Amniotic stem cell (primary cell): ENCODE data around the gene YPEL2.
"Not testable (repeated sequence)": the region's sequence is repeated elsewhere in the genome, so short reads cannot be mapped to it uniquely, and the experiment has no call there.

Source experiments
- DNase-seq: peaks from one replicate; lab custom pipeline; 2025; lab: John Stamatoyannopoulos, UW

Gene YPEL2, protein sequence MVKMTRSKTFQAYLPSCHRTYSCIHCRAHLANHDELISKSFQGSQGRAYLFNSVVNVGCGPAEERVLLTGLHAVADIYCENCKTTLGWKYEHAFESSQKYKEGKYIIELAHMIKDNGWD

DNA sequence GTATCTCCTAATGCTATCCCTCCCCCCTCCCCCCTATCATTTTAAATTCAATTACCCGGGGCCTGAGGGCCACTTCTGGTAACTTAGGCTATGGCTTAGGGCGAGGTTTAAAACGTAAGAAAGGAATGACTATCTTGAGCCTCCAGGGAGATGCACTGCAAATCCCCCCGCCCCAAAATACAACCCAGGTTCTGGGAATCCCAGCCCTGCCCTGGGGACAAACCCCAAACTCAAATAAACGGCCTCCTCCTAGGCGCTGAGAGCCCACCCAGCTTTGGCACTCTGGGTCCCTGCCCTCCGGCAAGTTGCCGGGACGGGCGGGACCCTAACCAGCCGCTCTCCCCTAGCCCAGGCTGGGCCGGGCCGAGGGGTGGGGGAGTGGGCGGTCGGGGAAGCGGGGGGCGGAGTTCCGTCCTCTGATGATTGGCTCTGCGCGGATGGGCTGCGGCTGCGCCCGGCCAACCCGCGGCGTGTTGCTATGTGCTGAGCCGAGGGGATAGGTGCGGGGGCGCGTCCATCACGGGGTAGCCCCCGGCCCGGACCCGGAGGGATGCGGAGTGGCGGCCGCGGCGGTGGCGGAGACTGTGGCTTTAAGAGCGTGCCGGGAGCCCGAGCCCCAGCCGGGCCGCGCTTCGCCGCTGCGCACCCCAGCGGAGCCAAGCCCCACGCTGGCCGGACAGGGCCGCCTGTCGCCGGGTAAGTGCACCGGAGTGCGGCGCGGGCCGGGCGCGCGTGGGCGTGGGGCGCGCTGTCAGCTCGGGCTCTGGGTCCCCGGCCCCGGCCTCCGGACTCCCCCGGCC lies at the start of gene YPEL2:
Gene YPEL2, plus strand, starts transcription at position 527 of the 800 bp plus-strand sequence. CDS start 21,755 bp downstream, outside the sequence.
- peak; percentile 86 for DNase-seq

DNA sequence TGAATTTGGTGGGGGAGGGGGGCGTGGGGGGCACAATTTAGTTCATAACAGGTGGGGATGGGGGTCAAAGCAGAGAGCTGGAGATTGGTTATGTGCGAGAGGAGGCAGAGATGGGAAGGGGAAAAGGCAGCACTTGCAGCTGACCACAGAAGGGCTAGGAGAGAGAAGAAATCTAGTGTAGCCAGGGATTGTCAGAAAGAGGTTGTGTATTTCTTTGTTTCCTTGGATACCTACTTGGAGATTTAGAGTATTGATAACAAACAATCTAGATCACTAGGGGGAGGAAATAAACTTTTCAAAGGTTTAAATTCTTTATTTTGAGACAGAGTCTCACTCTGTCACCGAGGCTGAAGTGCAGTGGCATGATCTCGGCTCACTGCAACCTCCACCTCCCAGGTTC lies 47.1 kb upstream of the YPEL2 start:
- no peak for DNase-seq

GRCh38 chr17:59287452-59287851 lies 44.0 kb upstream of the YPEL2 start:
- DNase-seq = no peak

DNA sequence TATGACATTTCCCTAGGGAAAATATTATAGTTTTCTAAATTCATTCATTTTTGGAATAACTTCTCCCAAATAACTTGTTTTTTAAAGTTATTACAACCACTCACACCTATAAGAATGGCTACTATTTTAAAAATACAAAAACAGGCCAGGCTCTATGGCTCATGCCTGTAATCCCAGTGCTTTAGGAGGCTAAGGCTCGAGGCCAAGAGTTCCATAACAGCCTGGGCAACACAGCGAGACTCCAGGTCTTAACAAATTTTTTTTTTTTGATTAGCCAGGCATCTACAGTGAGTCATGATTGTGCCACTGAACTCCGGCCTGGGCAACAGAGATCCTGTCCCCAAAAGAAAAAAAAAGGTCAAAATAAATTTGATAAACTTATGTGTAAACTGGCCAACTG lies 43.6 kb upstream of the YPEL2 start:
- DNase-seq = no peak

- no peak for DNase-seq
Observed at GRCh38 chr17:59289981-59290301, 41.5 kb upstream of the YPEL2 start.

GRCh38 chr17:59290302-59290998 lies 41.0 kb upstream of the YPEL2 start:
- not testable (repeated sequence) for DNase-seq

GRCh38 chr17:59292174-59292523 lies 39.3 kb upstream of the YPEL2 start:
- no peak for DNase-seq

- DNase-seq = no peak
Observed at GRCh38 chr17:59296190-59296589, 35.3 kb upstream of the YPEL2 start.

DNA sequence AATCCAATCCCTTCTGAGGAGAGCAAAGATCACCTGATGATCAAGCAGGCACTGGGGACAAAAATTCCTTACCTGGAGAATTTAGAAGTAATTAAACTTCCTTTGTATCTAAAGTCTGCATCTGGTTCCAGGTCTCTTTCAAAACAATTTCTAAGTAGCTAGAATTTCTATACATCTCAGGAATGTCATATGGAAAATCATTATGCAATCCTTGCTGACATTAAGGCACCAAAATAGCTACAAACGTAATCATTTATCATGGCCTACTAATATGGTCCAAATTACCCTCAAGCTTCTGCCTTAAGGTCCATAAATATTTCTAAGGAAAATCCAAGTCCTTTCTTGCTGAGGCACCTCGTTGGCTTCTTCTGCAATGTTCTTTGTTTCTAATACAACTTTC lies 32.9 kb upstream of the YPEL2 start:
- no peak for DNase-seq

DNA sequence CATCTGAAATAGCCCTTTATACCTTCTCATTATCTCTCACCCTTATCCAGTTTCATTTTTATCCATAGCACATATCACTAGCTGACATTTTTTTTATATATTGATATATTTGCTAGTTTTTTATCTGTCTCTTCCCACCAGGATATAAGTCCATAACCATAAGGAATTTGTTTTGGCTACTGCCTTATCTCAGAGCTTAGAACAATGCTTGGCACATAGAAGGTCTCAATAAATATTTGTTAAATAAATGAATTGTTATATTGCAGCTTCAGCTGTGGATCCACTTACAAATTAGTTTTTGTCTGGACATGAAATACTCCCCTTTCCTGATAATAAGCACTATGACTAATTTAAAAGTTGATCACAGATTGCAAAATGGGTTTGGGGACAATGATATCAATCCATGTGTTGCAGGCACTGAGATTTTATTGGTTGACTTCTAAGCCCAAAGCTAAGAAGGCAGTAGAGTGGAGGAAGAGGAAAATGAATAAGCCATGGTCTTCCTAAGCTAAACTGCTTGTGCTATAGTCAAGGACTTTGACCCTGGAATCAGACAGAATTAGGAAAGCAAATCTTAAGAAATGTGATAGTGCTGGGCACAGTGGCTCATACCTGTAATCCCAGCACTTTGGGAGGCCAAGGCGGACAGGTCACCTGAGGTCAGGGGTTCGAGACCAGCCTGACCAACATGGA lies 31.9 kb upstream of the YPEL2 start:
- DNase-seq = no peak

DNA sequence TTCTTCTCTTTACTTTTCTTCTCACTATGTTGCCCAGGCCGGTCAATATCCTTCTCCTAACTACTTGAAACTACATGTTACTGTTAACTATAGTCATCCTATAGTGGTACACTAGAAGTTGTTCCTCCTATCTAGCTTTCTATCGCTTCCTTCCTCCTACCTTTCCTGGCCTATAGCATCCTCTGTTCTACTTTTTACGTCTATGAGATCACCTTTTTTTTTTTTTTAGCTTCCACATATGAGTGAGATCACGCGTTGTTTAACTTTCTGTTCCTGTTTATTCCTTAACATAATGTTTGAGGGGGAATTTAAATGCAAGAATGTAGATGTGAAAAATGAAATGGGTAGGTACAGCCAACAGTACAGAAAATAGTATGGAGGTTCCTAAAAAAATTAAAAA lies 30.5 kb upstream of the YPEL2 start:
- DNase-seq = no peak

GRCh38 chr17:59304811-59305210 lies 26.6 kb upstream of the YPEL2 start:
- DNase-seq = no peak

- DNase-seq = no peak
Observed at GRCh38 chr17:59310263-59310920, 21.1 kb upstream of the YPEL2 start.

- peak; percentile 22 for DNase-seq
Observed at GRCh38 chr17:59311051-59311468, 20.4 kb upstream of the YPEL2 start.

GRCh38 chr17:59311521-59311920 lies 19.9 kb upstream of the YPEL2 start:
- DNase-seq = not testable (repeated sequence)

- DNase-seq = no peak
Observed at GRCh38 chr17:59315866-59316265, 15.6 kb upstream of the YPEL2 start.

DNA sequence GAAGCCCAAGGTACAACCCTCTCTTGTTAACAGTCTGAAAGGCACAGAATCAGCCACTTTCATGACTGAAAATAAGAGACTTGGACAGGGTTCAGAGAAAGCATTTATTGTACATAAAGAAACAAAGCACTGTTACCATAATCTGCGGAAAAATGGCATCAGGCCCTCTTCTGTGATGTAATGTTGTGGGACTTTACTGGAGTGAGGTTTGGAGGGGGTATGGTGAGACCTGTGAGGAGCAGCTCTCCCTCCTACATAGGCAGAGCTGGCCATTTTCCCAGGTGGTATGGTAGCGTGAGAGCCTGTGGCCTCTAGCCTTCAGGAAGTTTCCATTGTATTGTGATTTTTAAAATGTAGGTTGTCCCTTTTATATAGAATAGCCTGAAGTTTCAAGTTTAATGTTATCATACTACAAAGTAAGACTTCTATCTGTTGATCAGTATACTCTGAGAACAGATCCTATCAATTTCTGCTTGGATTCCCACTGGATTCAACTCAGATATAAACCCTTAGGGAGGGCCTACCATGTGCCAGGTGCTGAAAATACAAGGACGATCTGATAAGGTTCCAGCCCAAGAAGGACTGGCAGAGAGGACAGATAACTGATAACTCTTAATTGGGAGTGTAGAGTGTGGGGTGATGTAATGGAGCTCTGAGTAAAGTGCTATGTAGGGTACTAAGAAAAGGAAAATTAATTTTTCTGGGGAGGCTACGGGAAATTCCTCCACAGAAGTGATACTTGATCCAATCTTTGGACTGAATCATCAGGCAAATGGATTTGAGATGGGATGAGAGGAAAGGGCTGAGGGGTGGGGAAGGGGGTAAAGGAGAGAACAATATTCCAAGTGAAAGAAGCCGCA lies 4.1 kb upstream of the YPEL2 start:
- DNase-seq = no peak

DNA sequence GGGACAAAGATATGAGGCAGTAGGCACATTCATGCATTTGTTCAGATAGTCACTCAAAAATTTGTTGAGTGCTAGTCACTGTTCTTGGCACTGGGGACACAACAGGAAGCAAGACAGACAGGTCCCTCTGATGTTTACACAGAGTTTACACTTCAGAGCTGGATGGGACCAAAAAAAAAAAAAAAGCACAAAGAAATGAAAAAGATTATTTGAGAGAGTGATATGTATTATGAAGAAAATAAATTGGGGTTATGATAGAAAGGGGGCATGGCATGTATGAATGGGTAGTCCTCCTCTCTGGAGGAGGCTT lies 3.5 kb upstream of the YPEL2 start:
- DNase-seq = no peak

DNA sequence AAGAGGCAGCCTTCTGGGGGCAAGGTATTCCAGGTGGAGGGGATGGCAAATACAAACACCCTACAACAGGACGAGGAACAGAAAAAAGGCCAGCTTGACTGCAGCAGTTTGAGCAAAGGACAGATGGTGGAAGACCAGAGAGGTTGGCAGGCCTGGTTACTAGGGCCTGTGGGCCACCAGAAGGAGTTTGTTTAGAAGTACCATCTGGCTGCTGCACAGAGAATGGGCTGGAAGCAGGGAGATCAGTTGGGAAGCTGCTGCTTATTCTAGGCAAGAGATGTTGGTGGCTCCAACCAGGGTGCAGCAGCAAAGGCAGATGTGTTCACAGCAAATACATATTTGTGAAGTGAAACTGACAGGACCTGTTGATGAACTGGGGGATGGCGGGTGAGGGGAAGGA lies 2.9 kb upstream of the YPEL2 start:
- DNase-seq = no peak

- peak; percentile 27 for DNase-seq
Observed at GRCh38 chr17:59329176-59330052, 2.0 kb upstream of the YPEL2 start.
